HepG2 (cell line): ENCODE measurements around the gene GLB1L. TPM values are rescaled to one million over a fixed set of nuclear protein-coding genes. Genes with fewer than 3 reads are reported as not detected.

Experiments used
- AGO2 ChIP-seq: fragments of 200-400 bp; formaldehyde crosslinking; optimal IDR thresholded peaks from 2 replicates; pipeline ENCODE3; 2017; ENCODE audit warnings: mild to moderate bottlenecking, low read depth, low read length, moderate library complexity
- CBX5 ChIP-seq: sonication (generic); formaldehyde crosslinking; IDR thresholded peaks from 2 replicates; pipeline ENCODE4 v1.4.0; 2020; ENCODE audit warnings: missing genetic modification reagents, borderline replicate concordance
- CTCF ChIP-seq: sonication (generic); formaldehyde crosslinking; IDR thresholded peaks from 2 replicates; pipeline ENCODE4 v1.5.0; 2020; ENCODE audit warnings: mild to moderate bottlenecking, missing genetic modification reagents, moderate library complexity
- DMTF1 ChIP-seq: sonication (generic); formaldehyde crosslinking; IDR thresholded peaks from 2 replicates; pipeline ENCODE4 v1.4.0; 2020; ENCODE audit warnings: mild to moderate bottlenecking, missing genetic modification reagents
- FUBP1 ChIP-seq: sonication (generic); formaldehyde crosslinking; IDR thresholded peaks from 2 replicates; pipeline ENCODE4 v1.5.1; 2020; ENCODE audit warnings: missing genetic modification reagents, mild to moderate bottlenecking, borderline replicate concordance
- GLI4 ChIP-seq: sonication (generic); formaldehyde crosslinking; IDR thresholded peaks from 2 replicates; pipeline ENCODE4 v1.5.1; 2020; ENCODE audit warnings: missing genetic modification reagents, mild to moderate bottlenecking, moderate library complexity, borderline replicate concordance
- HDAC1 ChIP-seq: sonication (generic); formaldehyde crosslinking; IDR thresholded peaks from 2 replicates; pipeline ENCODE4 v1.5.1; 2020; ENCODE audit warnings: mild to moderate bottlenecking, missing genetic modification reagents
- KDM6A ChIP-seq: IDR thresholded peaks from 2 replicates; pipeline ENCODE4 v1.6.1; 2016; ENCODE audit warnings: low read depth
- MEIS1 ChIP-seq: sonication (generic); formaldehyde crosslinking; IDR thresholded peaks from 2 replicates; pipeline ENCODE4 v1.9.0; 2021; ENCODE audit warnings: mild to moderate bottlenecking, missing genetic modification reagents, moderate library complexity, borderline replicate concordance
- NCOA1 ChIP-seq: sonication (generic); formaldehyde crosslinking; IDR thresholded peaks from 2 replicates; pipeline ENCODE4 v1.9.0; 2021; ENCODE audit warnings: missing genetic modification reagents
- TFE3 ChIP-seq: IDR thresholded peaks from 2 replicates; pipeline ENCODE4 v1.6.1; 2016
- U2AF2 ChIP-seq: fragments of 200-400 bp; formaldehyde crosslinking; IDR thresholded peaks from 2 replicates; pipeline ENCODE4 v1.6.1; 2017; ENCODE audit warnings: low read depth, mild to moderate bottlenecking, low read length
- ZBTB21 ChIP-seq: sonication (generic); formaldehyde crosslinking; IDR thresholded peaks from 2 replicates; pipeline ENCODE4 v1.4.0; 2020; ENCODE audit warnings: missing genetic modification reagents
- ZFP82 ChIP-seq: sonication (generic); formaldehyde crosslinking; IDR thresholded peaks from 2 replicates; pipeline ENCODE4 v1.5.1; 2020; ENCODE audit warnings: mild to moderate bottlenecking, missing genetic modification reagents, borderline replicate concordance
- ZNF562 ChIP-seq: sonication (generic); formaldehyde crosslinking; IDR thresholded peaks from 2 replicates; pipeline ENCODE4 v1.8.0; 2022; ENCODE audit warnings: missing genetic modification reagents, borderline replicate concordance
- ZNF563 ChIP-seq: sonication (generic); formaldehyde crosslinking; IDR thresholded peaks from 2 replicates; pipeline ENCODE4 v1.8.0; 2022; ENCODE audit warnings: mild to moderate bottlenecking, moderate library complexity, missing genetic modification reagents
- ZNF790 ChIP-seq: sonication (generic); formaldehyde crosslinking; IDR thresholded peaks from 2 replicates; pipeline ENCODE4 v1.8.0; 2022; ENCODE audit warnings: missing genetic modification reagents, mild to moderate bottlenecking, borderline replicate concordance
- ZSCAN12 ChIP-seq: sonication (generic); formaldehyde crosslinking; IDR thresholded peaks from 2 replicates; pipeline ENCODE4 v1.9.0; 2021; ENCODE audit warnings: mild to moderate bottlenecking, missing genetic modification reagents
- ZSCAN22 ChIP-seq: sonication (generic); formaldehyde crosslinking; IDR thresholded peaks from 2 replicates; pipeline ENCODE4 v1.4.0; 2020; ENCODE audit warnings: mild to moderate bottlenecking, missing genetic modification reagents
- polyA plus RNA-seq, 8 experiments: library from polyadenylated mRNA; depleted of rRNA in 3 of 8; stranded (reverse) in 7 of 8; unstranded in 1 of 8; fragments of >200 nt; fragmentation: Illumina TruSeq in 4 of 8; extraction: Trizol in 4 of 8; gene quantifications; 2 replicates each; pipeline versions ENCODE4 v1.2.1 to v1.2.3, GENCODE V29; 2011 to 2016; ENCODE audit warnings: low read depth in 4 of 8, missing spikeins in 1 of 8, mixed read lengths in 1 of 8; ENCODE audit not compliant: insufficient read depth in 1 of 8
- total RNA-seq, 5 experiments: library from RNA; depleted of rRNA; stranded (reverse); fragments of >200 nt; fragmentation: Illumina TruSeq; extraction: Trizol; gene quantifications; 2 replicates each; pipeline ENCODE4 v1.2.3, GENCODE V29; 2016; ENCODE audit warnings: low read depth in 1 of 5
- TF ChIP-seq, protein P1 (sequence below): sonication (generic); formaldehyde crosslinking; IDR thresholded peaks from 2 replicates; pipeline ENCODE4 v1.4.0; 2020; ENCODE audit warnings: missing genetic modification reagents

The GLB1L gene
- total and polyA plus RNA-seq, 2 of the 13 experiments (the other 11 are each of a cell fraction or from before 2014, with no cell fraction given): 6.8 to 7.3 TPM

GRCh38 chr2:219245148-219245898, at the start of gene GLB1L, which contains the start of gene STK16 (continued):
- TF ChIP-seq ZNF562 (CRISPR knock-in tag) (no peak), ZFP82 (0 out of 2 replicates have a peak, but pooled peaks have one; percentile 69), U2AF2 (no peak), TFE3 (CRISPR knock-in tag) (peak; percentile 63), CTCF (CRISPR knock-in tag) (no peak; the same call in 1 of the 2 replicates), HDAC1 (CRISPR knock-in tag) (peak; percentile 100), GLI4 (CRISPR knock-in tag) (0 out of 2 replicates have a peak, but pooled peaks have one; percentile 68), MEIS1 (CRISPR knock-in tag) (peak; percentile 93), KDM6A (CRISPR knock-in tag) (peak; percentile 19; the same call in 1 of the 2 replicates), ZNF563 (CRISPR knock-in tag) (peak; percentile 89; the same call in 1 of the 2 replicates), ZSCAN22 (no peak), DMTF1 (CRISPR knock-in tag) (no peak), ZSCAN12 (no peak), ZNF790 (CRISPR knock-in tag) (peak; percentile 66; the same call in 1 of the 2 replicates), AGO2 (peak; percentile 86), ZBTB21 (CRISPR knock-in tag) (peak; percentile 42; the same call in 1 of the 2 replicates), FUBP1 (CRISPR knock-in tag) (0 out of 2 replicates have a peak, but pooled peaks have one; percentile 32), CBX5 (CRISPR knock-in tag) (peak; percentile 79; the same call in 1 of the 2 replicates), NCOA1 (CRISPR knock-in tag) (peak; percentile 88)
- TF ChIP-seq, protein P1, sequence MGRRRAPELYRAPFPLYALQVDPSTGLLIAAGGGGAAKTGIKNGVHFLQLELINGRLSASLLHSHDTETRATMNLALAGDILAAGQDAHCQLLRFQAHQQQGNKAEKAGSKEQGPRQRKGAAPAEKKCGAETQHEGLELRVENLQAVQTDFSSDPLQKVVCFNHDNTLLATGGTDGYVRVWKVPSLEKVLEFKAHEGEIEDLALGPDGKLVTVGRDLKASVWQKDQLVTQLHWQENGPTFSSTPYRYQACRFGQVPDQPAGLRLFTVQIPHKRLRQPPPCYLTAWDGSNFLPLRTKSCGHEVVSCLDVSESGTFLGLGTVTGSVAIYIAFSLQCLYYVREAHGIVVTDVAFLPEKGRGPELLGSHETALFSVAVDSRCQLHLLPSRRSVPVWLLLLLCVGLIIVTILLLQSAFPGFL (CRISPR knock-in tag): no peak
